Measurements from ENCODE around the gene KIF27.
"Not testable (repeated sequence)": the region's sequence is repeated elsewhere in the genome, so short reads cannot be mapped to it uniquely, and the experiment has no call there.

- not testable (repeated sequence) for TF ChIP-seq POLR2AphosphoS5, POLR2A, CTCF (IDR thresholded peaks at IDR 0.05)
Observed at GRCh38 chr9:83894301-83894700, 26.9 kb downstream of the KIF27 start.

Data from stomach (tissue), 4 donors.